ENCODE results near the gene SMOC2.
"Not testable (repeated sequence)": the region's sequence is repeated elsewhere in the genome, so short reads cannot be mapped to it uniquely, and the experiment has no call there.

The SMOC2 gene

DNA sequence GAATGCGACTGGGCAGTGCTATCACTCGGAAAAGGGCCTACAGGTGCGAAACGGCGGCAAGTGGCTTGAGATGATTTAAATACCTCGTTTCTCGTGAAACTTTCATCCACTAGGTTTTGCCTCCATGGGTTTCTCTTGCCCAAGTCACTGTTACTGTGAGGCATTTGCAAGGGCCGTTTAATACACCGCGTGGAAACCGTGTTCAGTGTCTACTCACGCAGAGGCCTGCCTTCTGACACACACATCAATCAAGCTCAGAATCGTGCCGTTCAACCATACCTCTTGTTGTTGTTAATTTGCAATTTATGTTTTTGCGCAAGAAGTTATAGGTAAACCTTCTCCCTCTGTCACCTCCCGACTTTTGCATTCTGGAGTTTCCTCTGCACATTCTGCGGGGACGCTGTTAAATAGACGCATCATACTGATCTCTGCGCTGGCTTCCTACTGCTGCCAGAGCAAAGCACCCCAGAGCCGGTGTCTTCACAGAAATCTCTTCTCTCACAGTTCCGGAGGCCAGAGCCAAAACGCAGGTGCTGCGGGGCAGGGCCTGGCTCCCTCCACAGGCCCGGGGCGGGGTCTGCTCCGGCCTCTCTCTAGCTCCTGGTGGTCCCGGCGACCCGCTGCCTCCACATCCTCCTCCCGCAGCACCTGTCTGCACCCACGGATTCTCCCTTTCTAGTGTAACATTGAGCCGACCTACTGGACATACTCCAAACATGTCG is 251.4 kb downstream of the SMOC2 start:
- no peak overlapping the region for H3K4me3 ChIP-seq (ENCODE audit: low read depth, low read length)
- TF ChIP-seq CTCF (IDR thresholded peaks at IDR 0.05; ENCODE audit: low read depth, low read length), result no peak
- no peak for DNase-seq
- no peaks in the 10 kb centered on the region for H3K9me3 ChIP-seq
- H3K36me3 ChIP-seq, result no peaks in the 10 kb centered on the region
- no peaks in the 10 kb centered on the region for H3K4me1 ChIP-seq
- H3K27me3 ChIP-seq, result no peaks in the 10 kb centered on the region

GRCh38 chr6:168692915-168693257 is 251.9 kb downstream of the SMOC2 start:
- H3K9me3 ChIP-seq; H3K4me3 ChIP-seq (ENCODE audit: low read depth, low read length); H3K4me1 ChIP-seq; H3K36me3 ChIP-seq; DNase-seq; H3K27me3 ChIP-seq: not testable (repeated sequence)

DNA sequence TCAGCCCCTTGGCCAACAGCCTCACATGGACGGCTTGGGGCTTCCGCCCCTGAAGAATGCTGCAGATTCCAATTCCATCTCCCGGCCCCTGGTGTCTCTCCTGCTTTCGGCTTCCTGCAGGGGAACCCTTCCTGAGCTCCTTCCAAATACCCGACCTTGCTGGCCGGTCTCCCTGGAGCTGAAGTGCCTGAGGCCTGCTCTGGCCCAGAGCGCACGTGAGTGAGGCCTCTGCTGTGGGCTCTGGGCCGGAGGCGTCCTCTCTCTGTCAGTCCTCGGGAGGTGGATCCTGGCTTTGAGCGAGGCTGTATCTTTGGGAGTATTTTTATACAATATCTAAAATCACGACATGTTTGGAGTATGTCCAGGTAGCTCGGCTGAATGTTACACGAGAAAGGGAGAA is 253.8 kb downstream of the SMOC2 start:
- H3K27me3 ChIP-seq; H3K4me3 ChIP-seq (ENCODE audit: low read depth, low read length); H3K9me3 ChIP-seq; H3K36me3 ChIP-seq; DNase-seq; H3K4me1 ChIP-seq: not testable (repeated sequence)

- no peak for DNase-seq
- H3K36me3 ChIP-seq, result no peaks in the 10 kb centered on the region
- no peaks in the 10 kb centered on the region for H3K4me1 ChIP-seq
- no peaks in the 10 kb centered on the region for H3K27me3 ChIP-seq
- no peak for TF ChIP-seq CTCF (IDR thresholded peaks at IDR 0.05; ENCODE audit: low read depth, low read length)
- no peaks in the 10 kb centered on the region for H3K9me3 ChIP-seq
- no peak overlapping the region for H3K4me3 ChIP-seq (ENCODE audit: low read depth, low read length)
Measured at GRCh38 chr6:168695701-168696100, 254.7 kb downstream of the SMOC2 start.

DNA sequence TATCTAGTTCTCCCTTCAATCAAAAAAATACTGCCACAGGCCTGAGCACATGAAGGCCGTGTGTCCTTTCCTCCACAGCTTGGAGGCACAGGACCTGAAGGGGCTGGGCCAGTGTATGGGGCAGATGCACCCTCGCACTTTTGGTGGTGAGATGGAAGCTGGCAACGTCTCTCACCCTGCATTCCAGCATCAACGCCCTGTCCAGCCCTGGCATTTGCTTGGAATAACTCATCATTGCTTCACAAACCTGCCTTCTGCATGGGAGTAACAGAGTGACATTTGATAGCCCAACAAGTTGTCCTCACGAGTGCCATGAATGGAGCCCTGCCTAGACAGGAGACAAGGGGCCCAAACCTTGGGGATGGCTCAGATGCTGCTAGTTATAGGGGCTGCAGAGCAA is 257.9 kb downstream of the SMOC2 start:
- Histone ChIP-seq H3K36me3 (no peaks in the 10 kb centered on the region), H3K4me3 (ENCODE audit: low read depth, low read length) (no peak overlapping the region), H3K4me1 (no peaks in the 10 kb centered on the region), H3K9me3 (no peaks in the 10 kb centered on the region), H3K27me3 (no peaks in the 10 kb centered on the region)
- TF ChIP-seq CTCF (IDR thresholded peaks at IDR 0.05; ENCODE audit: low read depth, low read length), result no peak
- DNase-seq, result no peak

- Histone ChIP-seq H3K4me1 (no peaks in the 10 kb centered on the region), H3K4me3 (ENCODE audit: low read depth, low read length) (no peak overlapping the region), H3K27me3 (no peaks in the 10 kb centered on the region), H3K9me3 (no peaks in the 10 kb centered on the region), H3K36me3 (no peaks in the 10 kb centered on the region)
- TF ChIP-seq CTCF (IDR thresholded peaks at IDR 0.05; ENCODE audit: low read depth, low read length), result no peak
- no peak for DNase-seq
Measured at GRCh38 chr6:168699631-168700295, 258.8 kb downstream of the SMOC2 start.

GRCh38 chr6:168700880-168701279 is 259.9 kb downstream of the SMOC2 start:
- H3K4me3 ChIP-seq (ENCODE audit: low read depth, low read length), result no peak overlapping the region
- H3K9me3 ChIP-seq, result no peaks in the 10 kb centered on the region
- H3K36me3 ChIP-seq, result no peaks in the 10 kb centered on the region
- H3K4me1 ChIP-seq, result no peaks in the 10 kb centered on the region
- DNase-seq, result no peak
- no peaks in the 10 kb centered on the region for H3K27me3 ChIP-seq
- no peak for TF ChIP-seq CTCF (IDR thresholded peaks at IDR 0.05; ENCODE audit: low read depth, low read length)

Data from BE2C (cell line).